HepG2 (cell line): ENCODE measurements around the gene ASXL1. TPM values are rescaled to one million over a fixed set of nuclear protein-coding genes. Genes with fewer than 3 reads are reported as not detected.

Experiments
- ATAC-seq: fragments of 200-7000 bp; cut with Tn5 transposase; 3 replicates; pipeline ENCODE4 v1.9.1; 2020; ENCODE audit warnings: mild to moderate bottlenecking, moderate library complexity
- BruUV-seq: library from RNA; stranded (reverse); fragments of 400-500 nt; replicated peaks from 2 replicates; lab custom pipeline; 2021; lab: Mats Ljungman, UMichigan
- CTCF ChIA-PET: fragments of 300-600 bp; formaldehyde crosslinking; extraction: SDS; loops from one replicate; lab custom pipeline; 2021; ENCODE audit warnings: low total read pairs, inconsistent platforms, low intra/inter-chr PET ratio; lab: Yijun Ruan, JAX
- POLR2A ChIA-PET: fragments of 350-600 bp; sonication (Branson Sonifier 250); formaldehyde crosslinking; loops from one replicate; lab custom pipeline; 2020; ENCODE audit warnings: antibody characterized with exemption, inconsistent platforms; lab: Yijun Ruan, JAX
- DNase-seq: peaks from one replicate; pipeline ENCODE4 v3.0.0-alpha.2; 2015; ENCODE audit warnings: low spot score
- FAIRE-seq: peaks from 3 replicates; lab custom pipeline; 2011; peaks lifted over from hg19 to GRCh38; lab: Jason Lieb, UNC
- H2AFZ ChIP-seq: one replicate; pipeline ENCODE4 v1.6.1; 2011; ENCODE audit warnings: low read length, inconsistent platforms
- H3K27ac ChIP-seq: fragments of 300-600 bp; 3 replicates; pipeline ENCODE4 v1.8.0; 2011; ENCODE audit warnings: mixed run types, mild to moderate bottlenecking, mixed read lengths, low read length, inconsistent platforms; ENCODE audit not compliant: insufficient read depth; ENCODE audit errors: extremely low read length
- H3K27me3 ChIP-seq, 2 experiments: fragments of 200-600 bp in 1 of 2; 2 replicates in 1 of 2; 3 replicates in 1 of 2; pipeline versions ENCODE4 v1.6.0 to v1.8.0; 2011; ENCODE audit warnings: low read length in 2 of 2, mild to moderate bottlenecking in 2 of 2, moderate library complexity in 2 of 2, inconsistent platforms in 1 of 2; ENCODE audit not compliant: insufficient read depth in 2 of 2, control insufficient read depth in 1 of 2
- H3K36me3 ChIP-seq, 2 experiments: fragments of 200-600 bp in 1 of 2; replicated peaks in 1 of 2; 2 replicates in 1 of 2; 3 replicates in 1 of 2; pipeline versions ENCODE4 v1.5.1 to v1.8.0; 2011; ENCODE audit warnings: low read length in 2 of 2, inconsistent platforms in 1 of 2; ENCODE audit not compliant: insufficient read depth in 2 of 2, control insufficient read depth in 1 of 2
- H3K4me1 ChIP-seq: 2 replicates; pipeline ENCODE4 v1.5.1; 2012; ENCODE audit warnings: low read length, inconsistent platforms; ENCODE audit not compliant: insufficient read depth
- H3K4me2 ChIP-seq: 2 replicates; pipeline ENCODE4 v1.6.0; 2011; ENCODE audit warnings: low read depth, low read length, inconsistent platforms
- H3K4me3 ChIP-seq, 3 experiments: fragments of 200-600 bp in 1 of 3; sonication (generic), shearing (Covaris generic) in 1 of 3; replicated peaks in 1 of 3; 2 replicates each; pipeline ENCODE4 v1.5.1; 2011 to 2016; ENCODE audit warnings: low read length in 3 of 3, inconsistent platforms in 2 of 3, low read depth in 2 of 3, mild to moderate bottlenecking in 2 of 3, control low read depth in 1 of 3, mixed read lengths in 1 of 3; ENCODE audit not compliant: insufficient read depth in 1 of 3
- H3K79me2 ChIP-seq: one replicate; pipeline ENCODE4 v1.6.1; 2011; ENCODE audit warnings: low read length, inconsistent platforms; ENCODE audit not compliant: insufficient read depth
- H3K9ac ChIP-seq: 2 replicates; pipeline ENCODE4 v1.6.0; 2011; ENCODE audit warnings: mild to moderate bottlenecking, low read depth, low read length, inconsistent platforms; ENCODE audit not compliant: insufficient read depth
- H3K9me3 ChIP-seq: 2 replicates; pipeline ENCODE4 v1.5.1; 2012; ENCODE audit warnings: mild to moderate bottlenecking, low read length
- H4K20me1 ChIP-seq: 2 replicates; pipeline ENCODE4 v1.6.0; 2011; ENCODE audit warnings: inconsistent platforms, mild to moderate bottlenecking, low read length, moderate library complexity; ENCODE audit not compliant: insufficient read depth
- CEBPG ChIP-seq: IDR thresholded peaks from 2 replicates; pipeline ENCODE4 v1.6.1; 2016
- CHD4 ChIP-seq: fragments of 200-600 bp; sonication (generic); IDR thresholded peaks from 2 replicates; pipeline ENCODE4 v1.7.0; 2017; ENCODE audit warnings: mild to moderate bottlenecking, low read length, borderline replicate concordance
- CSRNP2 ChIP-seq: sonication (generic); formaldehyde crosslinking; conservative IDR thresholded peaks from 2 replicates; pipeline ENCODE4 v1.8.0; 2022; ENCODE audit warnings: low read depth, missing genetic modification reagents
- GABPA ChIP-seq, 2 experiments: IDR thresholded peaks; 2 replicates each; pipeline ENCODE4 v1.6.1; 2011 to 2016; ENCODE audit warnings: low read depth in 2 of 2, low read length in 1 of 2, missing biosample characterization in 1 of 2, missing genetic modification characterization in 1 of 2
- GATAD1 ChIP-seq: IDR thresholded peaks from 2 replicates; pipeline ENCODE4 v1.6.1; 2016; ENCODE audit warnings: missing genetic modification reagents, missing compliant biosample characterization
- KDM1A ChIP-seq: IDR thresholded peaks from 2 replicates; pipeline ENCODE4 v1.6.1; 2016; ENCODE audit warnings: missing compliant biosample characterization
- MIER3 ChIP-seq: IDR thresholded peaks from 2 replicates; pipeline ENCODE4 v1.6.1; 2016; ENCODE audit warnings: missing compliant biosample characterization, borderline replicate concordance
- POLR2A ChIP-seq, 2 experiments: IDR thresholded peaks; 2 replicates each; pipeline ENCODE4 v1.6.1; 2011; ENCODE audit warnings: low read depth in 2 of 2, low read length in 2 of 2, mild to moderate bottlenecking in 1 of 2, moderate library complexity in 1 of 2; ENCODE audit not compliant: insufficient read depth in 1 of 2
- POLR2G ChIP-seq: fragments of 200-400 bp; formaldehyde crosslinking; IDR thresholded peaks from 2 replicates; pipeline ENCODE4 v1.6.1; 2018; ENCODE audit warnings: mild to moderate bottlenecking, low read depth, low read length, moderate library complexity
- RCOR2 ChIP-seq: IDR thresholded peaks from 2 replicates; pipeline ENCODE4 v1.6.1; 2016; ENCODE audit warnings: missing biosample characterization, missing genetic modification reagents
- SAP130 ChIP-seq: IDR thresholded peaks from 2 replicates; pipeline ENCODE4 v1.6.1; 2016; ENCODE audit warnings: low read depth
- ZC3H13 ChIP-seq: sonication (generic); formaldehyde crosslinking; IDR thresholded peaks from 2 replicates; pipeline ENCODE4 v1.8.1; 2023; ENCODE audit warnings: mild to moderate bottlenecking, missing genetic modification reagents, moderate library complexity
- ZFP36 ChIP-seq: fragments of 150-350 bp; IDR thresholded peaks from 2 replicates; pipeline ENCODE4 v1.6.1; 2018; ENCODE audit warnings: borderline replicate concordance, low read length, low read depth; ENCODE audit not compliant: partially characterized antibody
- ZMYM3 ChIP-seq: sonication (generic); formaldehyde crosslinking; IDR thresholded peaks from 2 replicates; pipeline ENCODE4 v1.5.1; 2020; ENCODE audit warnings: mild to moderate bottlenecking, missing genetic modification reagents
- ZNF276 ChIP-seq: sonication (generic); formaldehyde crosslinking; IDR thresholded peaks from 2 replicates; pipeline ENCODE4 v1.4.0; 2020; ENCODE audit warnings: mild to moderate bottlenecking, low read depth, missing genetic modification reagents
- ZNF614 ChIP-seq: IDR thresholded peaks from 2 replicates; pipeline ENCODE4 v1.6.1; 2018; ENCODE audit warnings: missing biosample characterization, missing genetic modification reagents, inconsistent platforms, borderline replicate concordance
- WGBS: methylation state at CpG from one replicate; pipeline ENCODE4 v1.1.6; 2017; ENCODE audit warnings: low lambda C conversion rate; 5-methylcytosine and 5-hydroxymethylcytosine counted together
- in situ Hi-C: cut with HindIII; loops from 2 replicates; pipeline ENCODE4 v1.10.0; 2017; ENCODE audit warnings: low pct_unique_long_range_greater_than_20kb; ENCODE audit not compliant: extremely low pct_ligation_motif_present
- intact Hi-C: fragments of 100-400 bp; cut with micrococcal nuclease; formaldehyde crosslinking; loops from one replicate; pipeline ENCODE4 v1.10.0; 2022; ENCODE audit not compliant: unreplicated experiment
- polyA plus RNA-seq, 8 experiments: library from polyadenylated mRNA; depleted of rRNA in 3 of 8; stranded (reverse) in 7 of 8; unstranded in 1 of 8; fragments of >200 nt; fragmentation: Illumina TruSeq in 4 of 8; extraction: Trizol in 4 of 8; gene quantifications; 2 replicates each; pipeline versions ENCODE4 v1.2.1 to v1.2.3, GENCODE V29; 2011 to 2016; ENCODE audit warnings: low read depth in 4 of 8, missing spikeins in 1 of 8, mixed read lengths in 1 of 8; ENCODE audit not compliant: insufficient read depth in 1 of 8
- total RNA-seq, 5 experiments: library from RNA; depleted of rRNA; stranded (reverse); fragments of >200 nt; fragmentation: Illumina TruSeq; extraction: Trizol; gene quantifications; 2 replicates each; pipeline ENCODE4 v1.2.3, GENCODE V29; 2016; ENCODE audit warnings: low read depth in 1 of 5
- TF ChIP-seq, protein P1 (sequence below): sonication (generic); formaldehyde crosslinking; IDR thresholded peaks from 2 replicates; pipeline ENCODE4 v1.8.1; 2023; ENCODE audit warnings: missing genetic modification reagents, mild to moderate bottlenecking, borderline replicate concordance
- TF ChIP-seq, protein P2 (sequence below): sonication (generic); formaldehyde crosslinking; IDR thresholded peaks from 2 replicates; pipeline ENCODE4 v1.8.1; 2023; ENCODE audit warnings: mild to moderate bottlenecking, missing genetic modification reagents, borderline replicate concordance
- TF ChIP-seq, protein P3 (sequence below): sonication (generic); formaldehyde crosslinking; IDR thresholded peaks from 2 replicates; pipeline ENCODE4 v1.8.1; 2023; ENCODE audit warnings: mild to moderate bottlenecking, missing genetic modification reagents

ASXL1 gene
- total and polyA plus RNA-seq, 2 of the 13 experiments (the other 11 are each of a cell fraction or from before 2014, with no cell fraction given): 62.1 to 74.8 TPM

- Histone ChIP-seq H3K4me1 (peaks cover 88% of the 10 kb centered on the region), H3K9ac (0 out of 2 replicates have a peak overlapping the region, but pooled peaks have one; percentile 17), H3K36me3 (peaks cover 3 to 14% of the 10 kb centered on the region in 2 experiments; a peak in 4 of 5 replicates), H3K27ac (peak overlapping the region; percentile 10), H3K4me2 (peak overlapping the region; percentile 46), H4K20me1 (peaks cover 97% of the 10 kb centered on the region), H2AFZ (no peak overlapping the region), H3K4me3 (no peak overlapping the region), H3K79me2 (peaks cover 96% of the 10 kb centered on the region), H3K9me3 (no peaks in the 10 kb centered on the region), H3K27me3 (no peaks in the 10 kb centered on the region; a peak in 1 of 5 replicates)
- no TSS peak for BruUV-seq
- CTCF ChIA-PET: no interaction called here
- DNase-seq: no peak
- intact Hi-C loops (no loop called here), in situ Hi-C loops (no loop called here)
- no peak for ATAC-seq
- no peak for FAIRE-seq
- WGBS: 88% methylated on average over 2 of the region's 2 CpGs
- POLR2A ChIA-PET: interaction anchor here (0.5 to 2.2 kb wide), 2 partner anchors 19 to 182 kb away, joined by 4 to 6 read pairs; no protein-coding TSS in a partner anchor
- TF ChIP-seq CEBPG (CRISPR knock-in tag) (peak; percentile 27; the same call in 1 of the 2 replicates), RCOR2 (CRISPR knock-in tag) (peak; percentile 55; the same call in 1 of the 2 replicates), POLR2A (IDR thresholded peaks at IDR 0.05; ENCODE audit: insufficient read depth in 1 of 2, low read depth in 2 of 2, low read length in 2 of 2) (no peak), SAP130 (CRISPR knock-in tag) (0 out of 2 replicates have a peak, but pooled peaks have one; percentile 12), ZNF614 (CRISPR knock-in tag) (0 out of 2 replicates have a peak, but pooled peaks have one; percentile 25), ZC3H13 (CRISPR knock-in tag) (0 out of 2 replicates have a peak, but pooled peaks have one; percentile 27), CHD4 (peak; percentile 82; the same call in 1 of the 2 replicates), ZFP36 (peak; percentile 98), GABPA (IDR thresholded peaks at IDR 0.05; ENCODE audit: low read depth, low read length) (no peak), GABPA (CRISPR knock-in tag; IDR thresholded peaks at IDR 0.05; ENCODE audit: low read depth) (0 out of 2 replicates have a peak, but pooled peaks have one; percentile 1), ZMYM3 (CRISPR knock-in tag) (peak; percentile 94), GATAD1 (CRISPR knock-in tag) (0 out of 2 replicates have a peak, but pooled peaks have one; percentile 14), CSRNP2 (CRISPR knock-in tag) (no peak), ZNF276 (CRISPR knock-in tag) (0 out of 2 replicates have a peak, but pooled peaks have one; percentile 30), MIER3 (CRISPR knock-in tag) (no peak), KDM1A (0 out of 2 replicates have a peak, but pooled peaks have one; percentile 71), POLR2G (no peak)
- TF ChIP-seq, protein P1, sequence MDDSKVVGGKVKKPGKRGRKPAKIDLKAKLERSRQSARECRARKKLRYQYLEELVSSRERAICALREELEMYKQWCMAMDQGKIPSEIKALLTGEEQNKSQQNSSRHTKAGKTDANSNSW (CRISPR knock-in tag): no peak
- TF ChIP-seq, protein P2, sequence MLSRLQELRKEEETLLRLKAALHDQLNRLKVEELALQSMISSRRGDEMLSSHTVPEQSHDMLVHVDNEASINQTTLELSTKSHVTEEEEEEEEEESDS (CRISPR knock-in tag): no peak
- TF ChIP-seq, protein P3, sequence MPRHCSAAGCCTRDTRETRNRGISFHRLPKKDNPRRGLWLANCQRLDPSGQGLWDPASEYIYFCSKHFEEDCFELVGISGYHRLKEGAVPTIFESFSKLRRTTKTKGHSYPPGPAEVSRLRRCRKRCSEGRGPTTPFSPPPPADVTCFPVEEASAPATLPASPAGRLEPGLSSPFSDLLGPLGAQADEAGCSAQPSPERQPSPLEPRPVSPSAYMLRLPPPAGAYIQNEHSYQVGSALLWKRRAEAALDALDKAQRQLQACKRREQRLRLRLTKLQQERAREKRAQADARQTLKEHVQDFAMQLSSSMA (CRISPR knock-in tag): no peak
Observed at GRCh38 chr20:32363492-32363891, 5.4 kb downstream of the ASXL1 start.
